DND-41 (cell line): ENCODE measurements around the gene RARG.

Experiments
- EZH2 ChIP-seq: IDR thresholded peaks from 3 replicates; pipeline ENCODE4 v1.6.1; 2012; ENCODE audit warnings: borderline replicate concordance, low read depth, mild to moderate bottlenecking, moderate library complexity, low read length, inconsistent platforms; ENCODE audit not compliant: severe bottlenecking
- TF ChIP-seq, protein P1 (sequence below): IDR thresholded peaks from 2 replicates; pipeline ENCODE4 v1.5.1; 2012; ENCODE audit warnings: borderline replicate concordance, low read length, moderate library complexity, mild to moderate bottlenecking; ENCODE audit not compliant: poor library complexity, severe bottlenecking; ENCODE audit errors: extremely low read depth

DNA sequence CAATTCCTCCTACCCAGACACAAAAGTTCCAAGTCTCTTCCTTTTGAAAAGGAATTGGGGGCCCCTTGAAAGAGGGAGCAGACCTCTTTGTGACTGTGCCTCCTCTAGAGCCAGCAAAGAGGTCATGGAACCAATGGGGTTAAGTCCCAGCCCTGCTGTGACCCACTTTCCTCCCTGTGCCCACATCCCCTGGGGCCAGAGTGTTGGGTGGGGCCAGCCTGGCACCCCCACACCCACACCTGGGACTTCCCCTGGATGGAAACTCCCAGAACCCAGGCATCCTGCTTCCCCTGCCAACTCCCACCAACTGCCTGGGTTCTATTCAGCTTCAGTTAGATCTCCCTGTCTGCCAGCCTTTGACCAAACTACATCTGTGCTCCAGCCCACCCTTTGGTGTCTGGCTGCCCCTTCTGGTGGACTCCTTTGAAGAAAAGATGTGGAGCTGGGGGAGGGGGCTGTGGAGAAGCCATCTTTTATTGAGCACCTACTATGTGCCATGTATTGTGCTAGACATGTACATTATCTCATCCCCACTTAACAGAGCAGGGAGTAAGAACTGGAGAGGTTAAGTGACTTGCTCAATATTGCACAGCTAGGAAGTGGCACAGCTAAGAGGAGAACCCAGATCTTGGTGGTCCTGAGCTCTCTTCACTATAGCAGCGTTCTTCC is 4.6 kb upstream of the RARG start:
- TF ChIP-seq, protein P1, sequence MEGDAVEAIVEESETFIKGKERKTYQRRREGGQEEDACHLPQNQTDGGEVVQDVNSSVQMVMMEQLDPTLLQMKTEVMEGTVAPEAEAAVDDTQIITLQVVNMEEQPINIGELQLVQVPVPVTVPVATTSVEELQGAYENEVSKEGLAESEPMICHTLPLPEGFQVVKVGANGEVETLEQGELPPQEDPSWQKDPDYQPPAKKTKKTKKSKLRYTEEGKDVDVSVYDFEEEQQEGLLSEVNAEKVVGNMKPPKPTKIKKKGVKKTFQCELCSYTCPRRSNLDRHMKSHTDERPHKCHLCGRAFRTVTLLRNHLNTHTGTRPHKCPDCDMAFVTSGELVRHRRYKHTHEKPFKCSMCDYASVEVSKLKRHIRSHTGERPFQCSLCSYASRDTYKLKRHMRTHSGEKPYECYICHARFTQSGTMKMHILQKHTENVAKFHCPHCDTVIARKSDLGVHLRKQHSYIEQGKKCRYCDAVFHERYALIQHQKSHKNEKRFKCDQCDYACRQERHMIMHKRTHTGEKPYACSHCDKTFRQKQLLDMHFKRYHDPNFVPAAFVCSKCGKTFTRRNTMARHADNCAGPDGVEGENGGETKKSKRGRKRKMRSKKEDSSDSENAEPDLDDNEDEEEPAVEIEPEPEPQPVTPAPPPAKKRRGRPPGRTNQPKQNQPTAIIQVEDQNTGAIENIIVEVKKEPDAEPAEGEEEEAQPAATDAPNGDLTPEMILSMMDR = no peak
- no peak for TF ChIP-seq EZH2
